RWPE1 (cell line): Measurements from ENCODE around the gene ZNF423.
"Not testable (repeated sequence)": the region's sequence is repeated elsewhere in the genome, so short reads cannot be mapped to it uniquely, and the experiment has no call there.

ENCODE experiments used
- CTCF ChIA-PET: fragments of 350-600 bp; sonication (Branson Sonifier 250); formaldehyde crosslinking; extraction: SDS; loops from one replicate; lab custom pipeline; 2021; lab: Yijun Ruan, JAX
- POLR2A ChIA-PET: fragments of 400-600 bp; formaldehyde crosslinking; extraction: SDS; loops from one replicate; lab custom pipeline; 2020; ENCODE audit warnings: antibody characterized with exemption; ENCODE audit not compliant: low non-redundant PET; lab: Yijun Ruan, JAX
- DNase-seq: peaks from one replicate; pipeline ENCODE4 v3.0.0; 2012; ENCODE audit warnings: low spot score
- H3K27ac ChIP-seq: fragments of 450-650 bp; 2 replicates; pipeline ENCODE4 v1.5.1; 2017
- TF ChIP-seq, protein P1 (sequence below): fragments of 450-650 bp; conservative IDR thresholded peaks from 2 replicates; pipeline ENCODE4 v1.5.1; 2017; ENCODE audit warnings: low read depth, mild to moderate bottlenecking

The ZNF423 gene

DNA sequence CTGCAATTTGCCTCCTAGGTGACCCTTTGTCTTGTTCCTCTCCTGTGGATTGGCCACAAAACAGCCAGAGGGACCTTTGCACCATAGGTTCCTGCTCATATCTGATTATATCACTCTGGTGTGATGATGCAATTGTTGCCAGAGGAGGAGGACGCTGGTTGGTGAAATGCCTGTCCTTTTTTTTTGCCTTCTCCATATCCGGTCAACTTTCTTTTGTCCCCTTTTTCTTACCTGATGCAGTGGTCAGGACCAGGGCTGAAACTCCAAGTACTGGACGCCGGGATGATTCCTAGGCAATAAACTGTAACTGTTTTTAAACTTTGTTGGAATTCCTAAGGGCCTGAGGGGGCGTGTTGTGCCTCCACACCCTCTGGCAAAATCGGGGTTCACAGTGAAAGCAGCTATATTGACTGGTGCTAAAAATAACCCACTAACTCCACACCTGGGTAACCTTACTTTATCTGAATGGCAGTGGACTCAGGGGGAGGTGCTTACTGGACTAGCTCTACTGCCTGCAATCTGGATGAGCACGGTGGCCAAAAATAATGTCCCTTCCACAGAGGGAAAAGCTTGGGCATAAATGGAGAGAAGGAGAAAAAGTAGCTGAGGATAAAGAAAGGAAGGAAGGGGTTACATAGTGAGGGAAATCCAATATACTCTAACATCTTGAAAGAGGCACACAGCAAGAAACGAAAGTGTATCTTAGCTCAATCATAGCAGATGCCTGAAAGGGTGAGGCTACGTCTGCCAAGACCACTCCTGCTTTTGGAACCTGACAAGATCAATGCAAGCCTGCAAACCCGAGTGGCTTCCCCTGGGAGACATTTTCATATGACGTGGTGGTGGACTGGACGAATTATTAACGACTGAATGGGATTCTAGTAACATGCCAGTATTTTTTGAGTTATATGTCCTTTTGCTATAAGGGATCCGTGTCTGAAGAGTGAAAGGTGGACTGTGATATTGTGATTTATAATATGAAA lies 28.4 kb upstream of the ZNF423 start:
- TF ChIP-seq, protein P1, sequence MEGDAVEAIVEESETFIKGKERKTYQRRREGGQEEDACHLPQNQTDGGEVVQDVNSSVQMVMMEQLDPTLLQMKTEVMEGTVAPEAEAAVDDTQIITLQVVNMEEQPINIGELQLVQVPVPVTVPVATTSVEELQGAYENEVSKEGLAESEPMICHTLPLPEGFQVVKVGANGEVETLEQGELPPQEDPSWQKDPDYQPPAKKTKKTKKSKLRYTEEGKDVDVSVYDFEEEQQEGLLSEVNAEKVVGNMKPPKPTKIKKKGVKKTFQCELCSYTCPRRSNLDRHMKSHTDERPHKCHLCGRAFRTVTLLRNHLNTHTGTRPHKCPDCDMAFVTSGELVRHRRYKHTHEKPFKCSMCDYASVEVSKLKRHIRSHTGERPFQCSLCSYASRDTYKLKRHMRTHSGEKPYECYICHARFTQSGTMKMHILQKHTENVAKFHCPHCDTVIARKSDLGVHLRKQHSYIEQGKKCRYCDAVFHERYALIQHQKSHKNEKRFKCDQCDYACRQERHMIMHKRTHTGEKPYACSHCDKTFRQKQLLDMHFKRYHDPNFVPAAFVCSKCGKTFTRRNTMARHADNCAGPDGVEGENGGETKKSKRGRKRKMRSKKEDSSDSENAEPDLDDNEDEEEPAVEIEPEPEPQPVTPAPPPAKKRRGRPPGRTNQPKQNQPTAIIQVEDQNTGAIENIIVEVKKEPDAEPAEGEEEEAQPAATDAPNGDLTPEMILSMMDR, result no peak
- POLR2A ChIA-PET, result no interaction called here
- CTCF ChIA-PET, result interaction anchor here (0.7 to 1.6 kb wide), 2 partner anchors 8 to 726 kb away, joined by 4 to 5 read pairs; no protein-coding TSS in a partner anchor
- no peak for DNase-seq
- H3K27ac ChIP-seq, result no peak overlapping the region

DNA sequence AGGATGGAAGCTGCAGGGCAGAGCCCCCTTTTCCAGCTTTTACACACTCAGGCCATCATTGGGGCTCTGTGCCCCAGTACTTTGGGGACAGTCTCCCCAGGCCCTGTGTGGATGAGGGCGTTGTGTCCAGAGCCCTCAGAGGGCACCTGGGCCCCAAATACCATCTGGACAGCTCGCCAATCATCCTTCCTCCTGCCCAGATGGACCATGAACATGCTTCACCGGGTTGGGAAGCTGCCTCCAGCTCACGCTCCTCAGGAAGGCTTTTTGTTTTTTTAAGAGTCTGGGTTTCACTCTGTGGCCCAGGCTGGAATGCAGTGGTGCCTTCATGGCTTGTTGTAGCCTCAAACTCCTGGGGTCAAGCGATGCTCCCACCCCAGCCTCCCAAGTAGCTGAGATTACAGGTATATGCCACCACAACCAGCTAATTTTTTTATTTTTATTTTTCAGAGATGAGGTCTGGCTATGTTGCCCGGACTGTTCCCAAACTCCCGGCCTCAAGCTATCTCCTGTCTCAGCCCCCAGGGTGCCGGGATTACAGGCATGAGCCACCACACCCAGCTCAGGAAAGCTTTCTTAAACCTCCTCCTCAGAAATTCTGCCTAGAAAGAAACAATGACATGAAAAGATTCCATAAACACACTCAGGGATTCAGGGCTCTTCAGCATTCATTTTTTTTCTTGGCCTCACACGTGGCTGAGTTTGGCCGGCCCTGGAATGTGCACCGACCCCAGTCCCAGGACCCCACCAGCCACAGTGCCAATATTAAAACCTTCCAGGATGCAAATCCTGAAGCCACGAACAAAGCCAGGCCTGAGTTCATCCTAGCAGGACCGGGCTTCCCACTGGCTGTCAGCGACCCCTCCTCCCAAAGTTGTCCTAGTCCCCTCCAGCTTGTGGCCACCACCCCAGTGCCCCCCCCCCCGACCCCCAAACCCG lies 27.4 kb upstream of the ZNF423 start:
- no peak overlapping the region for H3K27ac ChIP-seq
- ChIA-PET POLR2A (interaction anchor here (0.5 kb wide), 1 partner anchor 80 kb away, joined by 4 read pairs; no protein-coding TSS in a partner anchor), CTCF (interaction anchor here (1.0 kb wide), 1 partner anchor 26 kb away, joined by 3 read pairs; no protein-coding TSS in a partner anchor)
- TF ChIP-seq, protein P1, result no peak
- no peak for DNase-seq

DNA sequence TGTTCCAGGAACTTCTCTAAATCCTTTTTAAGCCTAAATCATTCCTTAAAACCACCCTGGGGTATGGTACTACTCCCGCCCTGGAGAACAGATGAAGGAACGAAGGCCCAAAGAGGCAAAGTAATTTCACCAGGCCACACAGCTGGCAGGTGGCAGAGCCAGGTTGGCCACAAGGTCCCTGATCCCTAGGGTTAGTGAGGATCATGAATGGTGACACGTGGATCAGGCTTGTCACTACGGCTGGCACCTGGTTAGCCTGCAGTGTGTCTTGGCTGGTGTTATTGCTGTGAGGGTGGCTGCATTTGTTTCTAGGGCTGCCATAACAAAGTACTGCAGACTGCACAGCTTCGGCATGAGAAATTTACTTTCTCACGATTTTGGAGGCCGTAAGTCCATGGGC lies 26.0 kb upstream of the ZNF423 start:
- ChIA-PET POLR2A (no interaction called here), CTCF (interaction anchor here (0.6 kb wide), 1 partner anchor 107 kb away, joined by 6 read pairs; no protein-coding TSS in a partner anchor)
- TF ChIP-seq, protein P1, result no peak

DNA sequence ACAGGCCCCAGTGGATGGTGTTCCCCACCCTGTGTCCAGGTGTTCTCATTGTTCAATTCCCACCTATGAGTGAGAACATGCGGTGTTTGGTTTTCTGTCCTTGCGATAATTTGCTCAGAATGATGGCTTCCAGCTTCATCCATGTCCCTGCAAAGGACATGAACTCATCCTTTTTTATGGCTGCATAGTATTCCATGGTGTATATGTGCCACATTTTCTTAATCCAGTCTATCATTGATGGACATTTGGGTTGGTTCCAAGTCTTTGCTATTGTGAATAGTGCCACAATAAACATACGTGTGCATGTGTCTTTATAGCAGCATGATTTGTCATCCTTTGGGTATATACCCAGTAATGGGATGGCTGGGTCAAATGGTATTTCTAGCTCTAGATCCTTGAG lies 22.6 kb upstream of the ZNF423 start:
- H3K27ac ChIP-seq, CTCF ChIA-PET, POLR2A ChIA-PET, DNase-seq: not testable (repeated sequence)

More for the DNA sequence above, 26.0 kb upstream of the ZNF423 start:
- no peak for DNase-seq
- H3K27ac ChIP-seq, result no peak overlapping the region

DNA sequence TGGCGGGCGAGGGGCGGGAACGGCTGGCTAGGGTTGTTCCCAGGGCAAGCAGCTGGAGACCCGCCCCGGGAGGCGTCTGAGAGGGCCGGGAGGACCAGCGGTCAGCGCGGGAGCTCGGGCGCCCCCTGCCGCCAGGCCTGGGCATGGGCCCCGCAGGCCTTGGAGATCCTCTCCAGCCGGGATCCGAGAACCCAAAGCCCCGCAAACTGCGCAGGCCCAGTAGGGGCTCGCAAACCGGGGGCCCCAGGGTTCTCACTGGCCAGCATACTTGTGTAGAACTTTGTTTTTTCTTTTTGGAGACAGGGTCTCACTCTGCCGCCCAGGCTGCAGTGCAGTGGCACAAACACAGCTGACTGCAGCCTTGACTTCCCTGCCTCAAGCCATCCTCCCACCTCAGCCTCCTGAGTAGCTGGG lies 20.8 kb upstream of the ZNF423 start:
- POLR2A ChIA-PET, result no interaction called here
- CTCF ChIA-PET, result interaction anchor here (0.6 to 1.4 kb wide), 11 partner anchors 9 to 1190 kb away, joined by 3 to 4 read pairs (median 3); no protein-coding TSS in a partner anchor
- DNase-seq, result peak; percentile 45
- no peak overlapping the region for H3K27ac ChIP-seq
- TF ChIP-seq, protein P1, result peak; percentile 49

DNA sequence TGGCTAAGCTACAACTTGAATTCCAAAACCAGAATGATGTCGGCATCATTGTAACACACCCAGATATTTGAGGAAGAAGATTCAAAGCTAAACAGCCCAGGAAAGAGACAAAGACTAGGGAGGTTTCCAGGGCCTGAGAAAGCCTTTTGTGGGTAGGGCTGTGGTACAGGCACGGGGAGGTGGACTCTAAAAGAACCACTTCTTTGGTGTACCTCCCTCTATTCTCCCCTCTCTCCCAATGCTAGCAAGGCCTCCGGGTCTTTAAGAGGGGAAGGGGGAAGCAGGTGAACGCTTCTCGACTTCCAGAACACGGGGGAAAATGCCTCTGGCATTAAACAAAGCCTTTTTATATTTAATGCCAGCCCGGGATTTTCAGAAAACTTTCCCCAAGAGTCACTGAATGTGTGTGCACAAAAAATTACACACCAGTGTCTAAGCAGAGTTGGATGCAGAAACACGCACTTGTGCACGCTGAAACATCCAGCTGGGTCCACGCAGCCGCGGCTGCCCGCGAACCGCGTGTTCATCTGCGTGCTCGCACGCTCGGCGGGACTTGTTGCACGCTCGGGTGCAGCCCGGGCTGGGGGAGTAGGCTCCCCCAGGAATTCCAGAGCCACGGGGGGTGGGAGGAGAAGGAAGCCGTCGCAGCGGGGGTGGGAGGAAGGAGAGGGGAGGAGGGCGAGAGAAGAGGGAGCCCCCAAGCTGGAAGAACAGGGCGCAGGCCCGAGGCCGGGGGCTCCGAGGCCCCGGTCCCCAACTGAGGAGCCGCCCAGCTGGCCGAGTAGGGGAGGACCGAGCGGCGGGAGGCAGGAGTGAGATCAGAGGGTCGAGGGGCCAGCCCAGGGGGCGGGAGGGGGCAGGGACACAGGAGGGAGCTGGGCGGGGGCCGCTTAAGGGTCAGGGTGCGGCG lies 20.1 kb upstream of the ZNF423 start:
- no peak for DNase-seq
- ChIA-PET POLR2A (no interaction called here), CTCF (interaction anchor here (0.6 to 1.4 kb wide), 8 partner anchors 9 to 692 kb away, joined by 3 to 4 read pairs (median 3); no protein-coding TSS in a partner anchor)
- no peak overlapping the region for H3K27ac ChIP-seq
- TF ChIP-seq, protein P1, result no peak
